GM18508 (cell line): Measurements from ENCODE around the gene CLCN7.

Experiments used
- ATAC-seq: cut with Tn5 transposase; IDR thresholded peaks from one replicate; pipeline ENCODE4 v1.9.1; 2021; ENCODE audit warnings: moderate number of reproducible peaks; ENCODE audit not compliant: insufficient read depth, unreplicated experiment

Gene CLCN7

GRCh38 chr16:1474796-1475551, at the start of gene CLCN7:
TSS of gene CLCN7 (minus strand) at chr16:1475028. CDS start at chr16:1474974, 54 bp downstream.
- ATAC-seq, result no peak

- ATAC-seq, result no peak
Observed at GRCh38 chr16:1524366-1524765, 49.5 kb upstream of the CLCN7 start.

- ATAC-seq, result no peak
Observed at GRCh38 chr16:1523581-1524245, 48.9 kb upstream of the CLCN7 start.

- ATAC-seq, result no peak
Observed at GRCh38 chr16:1520461-1520860, 45.6 kb upstream of the CLCN7 start.

GRCh38 chr16:1519831-1520230, 45.0 kb upstream of the CLCN7 start:
- no peak for ATAC-seq

GRCh38 chr16:1518626-1519135, 43.9 kb upstream of the CLCN7 start:
- ATAC-seq, result no peak

- no peak for ATAC-seq
Observed at GRCh38 chr16:1514507-1514906, 39.7 kb upstream of the CLCN7 start.

GRCh38 chr16:1512774-1513173, 37.9 kb upstream of the CLCN7 start:
- no peak for ATAC-seq

- no peak for ATAC-seq
Observed at GRCh38 chr16:1511662-1512569, 37.1 kb upstream of the CLCN7 start.

GRCh38 chr16:1510941-1511351, 36.1 kb upstream of the CLCN7 start:
- no peak for ATAC-seq

- ATAC-seq, result no peak
Observed at GRCh38 chr16:1510272-1510671, 35.4 kb upstream of the CLCN7 start.

- no peak for ATAC-seq
Observed at GRCh38 chr16:1509307-1510221, 34.7 kb upstream of the CLCN7 start.

GRCh38 chr16:1508494-1509187, 33.8 kb upstream of the CLCN7 start:
- no peak for ATAC-seq

GRCh38 chr16:1506494-1507213, 31.8 kb upstream of the CLCN7 start:
- ATAC-seq, result no peak

- no peak for ATAC-seq
Observed at GRCh38 chr16:1505912-1506311, 31.1 kb upstream of the CLCN7 start.

GRCh38 chr16:1505073-1505844, 30.4 kb upstream of the CLCN7 start:
- no peak for ATAC-seq

- ATAC-seq, result no peak
Observed at GRCh38 chr16:1503110-1503955, 28.5 kb upstream of the CLCN7 start.
